Trophoblast cell (in vitro differentiated cells and primary cell): ENCODE measurements around the gene ZMYM2.
A peak's percentile ranks its signal among the peaks of the same experiment; 100 is the strongest.

Experiments used
- DNase-seq, 2 donors: peaks; one replicate each; pipeline ENCODE4 v3.0.0-alpha.2; 2016
- H2AFZ ChIP-seq: 2 replicates; pipeline ENCODE4 v1.6.1; 2013; ENCODE audit warnings: low read length, moderate library complexity, mild to moderate bottlenecking; ENCODE audit not compliant: insufficient read depth, poor library complexity
- H2AK5ac ChIP-seq: 2 replicates; pipeline ENCODE4 v1.6.1; 2013; ENCODE audit warnings: mild to moderate bottlenecking, low read length
- H2BK120ac ChIP-seq: 2 replicates; pipeline ENCODE4 v1.6.1; 2013; ENCODE audit warnings: low read length, mild to moderate bottlenecking, moderate library complexity; ENCODE audit not compliant: insufficient read depth, poor library complexity
- H2BK12ac ChIP-seq: 2 replicates; pipeline ENCODE4 v1.6.1; 2013; ENCODE audit warnings: mild to moderate bottlenecking, low read length, moderate library complexity
- H2BK5ac ChIP-seq: 2 replicates; pipeline ENCODE4 v1.6.1; 2013; ENCODE audit warnings: low read length, low read depth, moderate library complexity, mild to moderate bottlenecking; ENCODE audit not compliant: poor library complexity
- H3K14ac ChIP-seq: 2 replicates; pipeline ENCODE4 v1.6.1; 2013; ENCODE audit warnings: mild to moderate bottlenecking, low read length
- H3K18ac ChIP-seq: 2 replicates; pipeline ENCODE4 v1.6.1; 2013; ENCODE audit warnings: mild to moderate bottlenecking, low read length
- H3K23ac ChIP-seq: 2 replicates; pipeline ENCODE4 v1.6.1; 2013; ENCODE audit warnings: low read length
- H3K27ac ChIP-seq: 2 replicates; pipeline ENCODE4 v1.5.1; 2013; ENCODE audit warnings: low read depth, mild to moderate bottlenecking, inconsistent platforms, low read length, moderate library complexity
- H3K27me3 ChIP-seq: 2 replicates; pipeline ENCODE4 v1.6.1; 2013; ENCODE audit warnings: inconsistent platforms, mild to moderate bottlenecking, low read length, moderate library complexity; ENCODE audit not compliant: insufficient read depth
- H3K36me3 ChIP-seq, 2 experiments: 1 replicate in 1 of 2; 2 replicates in 1 of 2; pipeline ENCODE4 v1.6.1; 2013; ENCODE audit warnings: low read length in 2 of 2, mild to moderate bottlenecking in 2 of 2, moderate library complexity in 1 of 2; ENCODE audit not compliant: insufficient read depth in 2 of 2, control insufficient read depth in 1 of 2
- H3K4ac ChIP-seq: 2 replicates; pipeline ENCODE4 v1.6.1; 2013; ENCODE audit warnings: low read depth, mild to moderate bottlenecking, low read length, moderate library complexity
- H3K4me1 ChIP-seq, 2 experiments: 1 replicate in 1 of 2; 2 replicates in 1 of 2; pipeline ENCODE4 v1.6.1; 2013; ENCODE audit warnings: low read length in 2 of 2, mild to moderate bottlenecking in 2 of 2, moderate library complexity in 1 of 2; ENCODE audit not compliant: insufficient read depth in 2 of 2, control insufficient read depth in 1 of 2
- H3K4me2 ChIP-seq: 2 replicates; pipeline ENCODE4 v1.6.1; 2013; ENCODE audit warnings: inconsistent platforms, mild to moderate bottlenecking, low read length, moderate library complexity
- H3K4me3 ChIP-seq: 2 replicates; pipeline ENCODE4 v1.5.1; 2013; ENCODE audit warnings: mild to moderate bottlenecking, low read depth, low read length, inconsistent platforms
- H3K79me1 ChIP-seq: one replicate; pipeline ENCODE4 v1.6.1; 2013; ENCODE audit warnings: low read length
- H3K79me2 ChIP-seq: 2 replicates; pipeline ENCODE4 v1.6.1; 2013; ENCODE audit warnings: low read length, mild to moderate bottlenecking; ENCODE audit not compliant: control insufficient read depth, insufficient read depth, poor library complexity
- H3K9ac ChIP-seq: 2 replicates; pipeline ENCODE4 v1.6.1; 2013; ENCODE audit warnings: mild to moderate bottlenecking, low read length
- H3K9me3 ChIP-seq: 2 replicates; pipeline ENCODE4 v1.6.1; 2013; ENCODE audit warnings: low read depth, mild to moderate bottlenecking, control low read depth, inconsistent platforms, low read length; ENCODE audit not compliant: insufficient read depth
- H4K12ac ChIP-seq: 2 replicates; pipeline ENCODE4 v1.6.1; 2013; ENCODE audit warnings: low read depth, mild to moderate bottlenecking, low read length, moderate library complexity
- H4K8ac ChIP-seq: 2 replicates; pipeline ENCODE4 v1.6.1; 2013; ENCODE audit warnings: low read depth, mild to moderate bottlenecking, low read length, moderate library complexity
- H4K91ac ChIP-seq: one replicate; pipeline ENCODE4 v1.6.1; 2013; ENCODE audit warnings: low read depth, mild to moderate bottlenecking, low read length, moderate library complexity
- WGBS: extraction: QIAGEN DNeasy Blood & Tissue Kit; methylation state at CpG from one replicate; pipeline ENCODE4 v1.1.7; 2013; ENCODE audit warnings: missing lambda C conversion rate; ENCODE audit not compliant: insufficient read length, insufficient coverage; ENCODE audit errors: extremely low coverage; 5-methylcytosine and 5-hydroxymethylcytosine counted together

Gene ZMYM2

GRCh38 chr13:19985219-19985556 is 26.7 kb downstream of the ZMYM2 start:
- Histone ChIP-seq H3K9ac (no peak overlapping the region), H3K23ac (no peak overlapping the region)

GRCh38 chr13:19991531-19991930 is 33.0 kb downstream of the ZMYM2 start:
- no peak overlapping the region for H3K9ac ChIP-seq
- no peak overlapping the region for H3K27ac ChIP-seq
- no peak overlapping the region for H3K14ac ChIP-seq
- H2BK12ac ChIP-seq = no peak overlapping the region
- H4K8ac ChIP-seq = no peak overlapping the region
- no peak overlapping the region for H3K4ac ChIP-seq
- no peaks in the 10 kb centered on the region for H3K27me3 ChIP-seq
- H2AK5ac ChIP-seq = no peak overlapping the region
- no peak overlapping the region for H4K91ac ChIP-seq
- peaks cover 26 to 27% of the 10 kb centered on the region in 2 experiments for H3K36me3 ChIP-seq
- H3K9me3 ChIP-seq = no peaks in the 10 kb centered on the region
- H3K23ac ChIP-seq = no peak overlapping the region
- H4K12ac ChIP-seq = no peak overlapping the region
- no CpG with 5 or more reads among the region's 2 CpGs for WGBS
- no peak overlapping the region for H2AFZ ChIP-seq
- H3K18ac ChIP-seq = no peak overlapping the region
- H2BK5ac ChIP-seq = no peak overlapping the region
- H3K4me3 ChIP-seq = no peak overlapping the region
- H3K79me1 ChIP-seq = no peaks in the 10 kb centered on the region
- H2BK120ac ChIP-seq = no peak overlapping the region
- H3K4me1 ChIP-seq = peaks cover 0 to 2% of the 10 kb centered on the region in 2 experiments
- no peak overlapping the region for H3K4me2 ChIP-seq
- no peak for DNase-seq
- peaks cover 1% of the 10 kb centered on the region for H3K79me2 ChIP-seq

More at GRCh38 chr13:19985219-19985556, 26.7 kb downstream of the ZMYM2 start:
- Histone ChIP-seq H3K4me1 (peaks cover 2% of the 10 kb centered on the region in 2 experiments), H2AK5ac (no peak overlapping the region), H3K27ac (no peak overlapping the region), H3K4ac (peak overlapping the region; percentile 71), H2BK120ac (no peak overlapping the region), H4K91ac (no peak overlapping the region), H2BK12ac (no peak overlapping the region), H3K27me3 (no peaks in the 10 kb centered on the region), H3K36me3 (peaks cover 2 to 28% of the 10 kb centered on the region in 2 experiments), H3K14ac (no peak overlapping the region), H3K9me3 (no peaks in the 10 kb centered on the region), H4K8ac (no peak overlapping the region), H3K18ac (no peak overlapping the region), H3K4me3 (no peak overlapping the region), H2BK5ac (no peak overlapping the region), H3K79me1 (no peaks in the 10 kb centered on the region), H2AFZ (no peak overlapping the region), H4K12ac (no peak overlapping the region), H3K79me2 (peaks cover 5% of the 10 kb centered on the region), H3K4me2 (no peak overlapping the region)
- DNase-seq = no peak
- no CpG with 5 or more reads among the region's 2 CpGs for WGBS

GRCh38 chr13:19993024-19993423 is 34.5 kb downstream of the ZMYM2 start:
- no peak overlapping the region for H3K18ac ChIP-seq
- H3K9ac ChIP-seq = no peak overlapping the region
- no peak for DNase-seq
- no peak overlapping the region for H4K12ac ChIP-seq
- H2BK12ac ChIP-seq = no peak overlapping the region
- H2AFZ ChIP-seq = no peak overlapping the region
- no peak overlapping the region for H3K14ac ChIP-seq
- no peak overlapping the region for H2BK120ac ChIP-seq
- H3K36me3 ChIP-seq = peaks cover 24 to 29% of the 10 kb centered on the region in 2 experiments
- no peak overlapping the region for H3K27ac ChIP-seq
- no peak overlapping the region for H2BK5ac ChIP-seq
- no CpG with 5 or more reads among the region's 4 CpGs for WGBS
- H3K27me3 ChIP-seq = no peaks in the 10 kb centered on the region
- no peak overlapping the region for H3K4ac ChIP-seq
- H3K9me3 ChIP-seq = no peaks in the 10 kb centered on the region
- no peak overlapping the region for H3K4me2 ChIP-seq
- no peak overlapping the region for H2AK5ac ChIP-seq
- no peaks in the 10 kb centered on the region for H3K79me1 ChIP-seq
- peaks cover 3% of the 10 kb centered on the region for H3K79me2 ChIP-seq
- H3K4me1 ChIP-seq = peaks cover 0 to 2% of the 10 kb centered on the region in 2 experiments
- H3K4me3 ChIP-seq = no peak overlapping the region
- no peak overlapping the region for H4K8ac ChIP-seq
- no peak overlapping the region for H4K91ac ChIP-seq
- no peak overlapping the region for H3K23ac ChIP-seq

GRCh38 chr13:19998960-19999359 is 40.4 kb downstream of the ZMYM2 start:
- no peak overlapping the region for H4K91ac ChIP-seq
- no CpG with 5 or more reads among the region's 3 CpGs for WGBS
- no peak overlapping the region for H3K4ac ChIP-seq
- H2AK5ac ChIP-seq = no peak overlapping the region
- peaks cover 20 to 23% of the 10 kb centered on the region in 2 experiments for H3K36me3 ChIP-seq
- no peaks in the 10 kb centered on the region for H3K79me1 ChIP-seq
- H3K9me3 ChIP-seq = no peaks in the 10 kb centered on the region
- DNase-seq = no peak
- H3K14ac ChIP-seq = no peak overlapping the region
- no peak overlapping the region for H3K4me2 ChIP-seq
- no peak overlapping the region for H3K27ac ChIP-seq
- H3K4me1 ChIP-seq = no peaks in the 10 kb centered on the region
- H2AFZ ChIP-seq = no peak overlapping the region
- no peak overlapping the region for H2BK120ac ChIP-seq
- H3K4me3 ChIP-seq = no peak overlapping the region
- H3K27me3 ChIP-seq = no peaks in the 10 kb centered on the region
- H4K8ac ChIP-seq = no peak overlapping the region
- H3K23ac ChIP-seq = no peak overlapping the region
- no peak overlapping the region for H3K9ac ChIP-seq
- peaks cover 3% of the 10 kb centered on the region for H3K79me2 ChIP-seq
- no peak overlapping the region for H4K12ac ChIP-seq
- no peak overlapping the region for H2BK5ac ChIP-seq
- H3K18ac ChIP-seq = no peak overlapping the region
- no peak overlapping the region for H2BK12ac ChIP-seq
